ENCODE measurements around the gene CCL15. TPM values are rescaled to one million over a fixed set of nuclear protein-coding genes. Genes with fewer than 3 reads are reported as not detected.

CCL15 gene
- total and polyA plus RNA-seq, 2 experiments from 2014 or later: not detected

GRCh38 chr17:35977509-35977908 lies 23.8 kb downstream of the CCL15 start:
- in situ Hi-C loops (cut with MboI): no loop called here
- TF ChIP-seq EZH2 (IDR thresholded peaks at IDR 0.05; ENCODE audit: insufficient read depth, poor library complexity, severe bottlenecking) (no peak), EZH2phosphoT487 (IDR thresholded peaks at IDR 0.05; ENCODE audit: insufficient read depth, low read depth) (no peak)
- WGBS, 2 experiments (ENCODE audit: low coverage in 1 of 2, low lambda C conversion rate in 2 of 2, missing lambda C conversion rate in 2 of 2): 59 to 70% methylated on average over 7 of the region's 7 CpGs
- DNase-seq: no peak
- Histone ChIP-seq H3K4me3 (no peak overlapping the region), H3K79me2 (ENCODE audit: insufficient read depth) (no peaks in the 10 kb centered on the region), H4K20me1 (ENCODE audit: insufficient read depth) (no peaks in the 10 kb centered on the region), H2AFZ (no peak overlapping the region), H3F3A (ENCODE audit: insufficient read depth) (no peaks in the 10 kb centered on the region), H3K27me3 (replicated peaks; ENCODE audit: insufficient read depth) (0 out of 2 replicates have a peak, but pooled peaks cover 7% of the 10 kb centered on the region), H3K4me1 (ENCODE audit: insufficient read depth) (no peaks in the 10 kb centered on the region), H3K4me2 (ENCODE audit: unreplicated experiment) (no peak overlapping the region), H3K9ac (no peak overlapping the region), H3K9me2 (ENCODE audit: insufficient read depth) (no peaks in the 10 kb centered on the region), H3K27ac (no peak overlapping the region), H3K9me3 (ENCODE audit: low read depth) (no peaks in the 10 kb centered on the region), H3K36me3 (ENCODE audit: low read depth) (no peaks in the 10 kb centered on the region)

GRCh38 chr17:35973333-35974260 lies 27.8 kb downstream of the CCL15 start:
- WGBS, 2 experiments (ENCODE audit: low coverage in 1 of 2, low lambda C conversion rate in 2 of 2, missing lambda C conversion rate in 2 of 2): 36 to 40% methylated on average over 10 of the region's 10 CpGs
- Histone ChIP-seq H3K36me3 (ENCODE audit: low read depth) (no peaks in the 10 kb centered on the region), H3K27ac (no peak overlapping the region), H3K4me2 (ENCODE audit: unreplicated experiment) (no peak overlapping the region), H3K27me3 (replicated peaks; ENCODE audit: insufficient read depth) (peaks cover 21% of the 10 kb centered on the region; the same call in 1 of the 2 replicates), H3K9me2 (ENCODE audit: insufficient read depth) (no peaks in the 10 kb centered on the region), H4K20me1 (ENCODE audit: insufficient read depth) (no peaks in the 10 kb centered on the region), H2AFZ (no peak overlapping the region), H3K4me3 (no peak overlapping the region), H3F3A (ENCODE audit: insufficient read depth) (no peaks in the 10 kb centered on the region), H3K9ac (no peak overlapping the region), H3K79me2 (ENCODE audit: insufficient read depth) (no peaks in the 10 kb centered on the region), H3K4me1 (ENCODE audit: insufficient read depth) (no peaks in the 10 kb centered on the region), H3K9me3 (ENCODE audit: low read depth) (no peaks in the 10 kb centered on the region)
- in situ Hi-C loops (cut with MboI): loop anchor here (25.0 kb wide), 1 partner anchor 489 kb away; no protein-coding TSS in a partner anchor
- no peak for TF ChIP-seq EZH2 (IDR thresholded peaks at IDR 0.05; ENCODE audit: insufficient read depth, poor library complexity, severe bottlenecking)
- DNase-seq: peak; percentile 36

GRCh38 chr17:35972945-35973332 lies 28.4 kb downstream of the CCL15 start:
- peaks cover 21% of the 10 kb centered on the region; the same call in 1 of the 2 replicates for H3K27me3 ChIP-seq (replicated peaks; ENCODE audit: insufficient read depth)
- no peak for DNase-seq
- no peaks in the 10 kb centered on the region for H3K36me3 ChIP-seq (ENCODE audit: low read depth)
- no peaks in the 10 kb centered on the region for H4K20me1 ChIP-seq (ENCODE audit: insufficient read depth)
- no peaks in the 10 kb centered on the region for H3K9me3 ChIP-seq (ENCODE audit: low read depth)
- no peak overlapping the region for H3K27ac ChIP-seq
- H3K4me3 ChIP-seq: no peak overlapping the region
- no peaks in the 10 kb centered on the region for H3F3A ChIP-seq (ENCODE audit: insufficient read depth)
- no peak overlapping the region for H2AFZ ChIP-seq
- whole genome bisulfite sequencing, 2 experiments (ENCODE audit: low coverage in 1 of 2, low lambda C conversion rate in 2 of 2, missing lambda C conversion rate in 2 of 2): 55 to 58% methylated on average over 4 of the region's 4 CpGs
- H3K79me2 ChIP-seq (ENCODE audit: insufficient read depth): no peaks in the 10 kb centered on the region
- in situ Hi-C loops (cut with MboI): loop anchor here (25.0 kb wide), 1 partner anchor 489 kb away; no protein-coding TSS in a partner anchor
- no peak for TF ChIP-seq EZH2phosphoT487 (IDR thresholded peaks at IDR 0.05; ENCODE audit: insufficient read depth, low read depth)
- no peak for TF ChIP-seq EZH2 (IDR thresholded peaks at IDR 0.05; ENCODE audit: insufficient read depth, poor library complexity, severe bottlenecking)
- no peaks in the 10 kb centered on the region for H3K9me2 ChIP-seq (ENCODE audit: insufficient read depth)
- no peak overlapping the region for H3K9ac ChIP-seq
- H3K4me1 ChIP-seq (ENCODE audit: insufficient read depth): no peaks in the 10 kb centered on the region
- H3K4me2 ChIP-seq (ENCODE audit: unreplicated experiment): no peak overlapping the region

GRCh38 chr17:35972535-35972934 lies 28.8 kb downstream of the CCL15 start:
- in situ Hi-C loops (cut with MboI): loop anchor here (25.0 kb wide), 1 partner anchor 490 kb away; no protein-coding TSS in a partner anchor

More at GRCh38 chr17:35972535-35972934, 28.8 kb downstream of the CCL15 start:
- Histone ChIP-seq H3K27me3 (replicated peaks; ENCODE audit: insufficient read depth) (peaks cover 21% of the 10 kb centered on the region; the same call in 1 of the 2 replicates), H3K4me2 (ENCODE audit: unreplicated experiment) (no peak overlapping the region), H3K27ac (no peak overlapping the region), H3K4me3 (no peak overlapping the region), H3K4me1 (ENCODE audit: insufficient read depth) (no peaks in the 10 kb centered on the region), H4K20me1 (ENCODE audit: insufficient read depth) (no peaks in the 10 kb centered on the region), H3K9me3 (ENCODE audit: low read depth) (no peaks in the 10 kb centered on the region), H3K36me3 (ENCODE audit: low read depth) (no peaks in the 10 kb centered on the region), H3K9ac (no peak overlapping the region), H3K79me2 (ENCODE audit: insufficient read depth) (no peaks in the 10 kb centered on the region), H3F3A (ENCODE audit: insufficient read depth) (no peaks in the 10 kb centered on the region), H3K9me2 (ENCODE audit: insufficient read depth) (no peaks in the 10 kb centered on the region), H2AFZ (no peak overlapping the region)
- no peak for DNase-seq
- 39 to 45% methylated on average over 6 of the region's 6 CpGs for WGBS, 2 experiments (ENCODE audit: low coverage in 1 of 2, low lambda C conversion rate in 2 of 2, missing lambda C conversion rate in 2 of 2)
- TF ChIP-seq EZH2 (IDR thresholded peaks at IDR 0.05; ENCODE audit: insufficient read depth, poor library complexity, severe bottlenecking) (no peak), EZH2phosphoT487 (IDR thresholded peaks at IDR 0.05; ENCODE audit: insufficient read depth, low read depth) (no peak)

Measured in GM23248 (cell line).